ENCODE results near the gene IMPG1. TPM values are rescaled to one million over a fixed set of nuclear protein-coding genes. Genes with fewer than 3 reads are reported as not detected.

The IMPG1 gene
- total RNA-seq: not detected

GRCh38 chr6:76072562-76072961 lies at the start of gene IMPG1:
Gene IMPG1, minus strand, starts transcription at chr6:76072662. Its CDS starts 174 bp downstream, at chr6:76072488.
- no peaks in the 10 kb centered on the region for H3K27me3 ChIP-seq
- H3K9me3 ChIP-seq: peaks cover 0 to 5% (median 1%) of the 10 kb centered on the region in 4 donors
- DNase-seq (ENCODE audit: low spot score in 2 of 2): no peak
- TF ChIP-seq POLR2A (IDR thresholded peaks at IDR 0.05): no peak
- TF ChIP-seq EP300 (IDR thresholded peaks at IDR 0.05): no peak
- TF ChIP-seq CTCF (IDR thresholded peaks at IDR 0.05): no peak
- no peak within 1 kb of the TSS for H3K27ac ChIP-seq
- H3K4me1 ChIP-seq: no peaks in the 10 kb centered on the region
- no peaks in the 10 kb centered on the region for H3K36me3 ChIP-seq
- H3K4me3 ChIP-seq: no peak within 1 kb of the TSS

DNA sequence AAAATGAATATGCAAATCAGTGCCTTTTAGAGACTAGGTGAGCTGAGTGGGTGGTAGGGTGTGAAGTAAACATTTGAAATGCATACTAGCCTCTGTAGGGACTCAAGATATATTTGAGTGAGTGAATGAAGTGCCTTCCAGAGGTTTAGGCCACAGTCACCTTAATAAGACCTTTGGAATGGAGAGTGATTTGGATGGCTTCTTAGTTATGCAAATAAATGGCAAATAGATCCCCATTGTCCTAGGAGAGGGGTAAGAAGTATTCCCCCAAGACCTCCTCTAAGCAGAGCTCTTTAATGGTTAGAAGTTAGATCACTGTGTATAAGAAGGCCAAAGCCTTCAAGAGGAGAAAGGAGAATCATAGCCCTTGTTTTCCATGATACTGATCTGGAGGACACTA lies 47.8 kb upstream of the IMPG1 start:
- no peak overlapping the region for H3K27ac ChIP-seq
- no peak for TF ChIP-seq POLR2A (IDR thresholded peaks at IDR 0.05)
- TF ChIP-seq EP300 (IDR thresholded peaks at IDR 0.05): no peak
- TF ChIP-seq CTCF (IDR thresholded peaks at IDR 0.05): no peak
- no peak for DNase-seq (ENCODE audit: low spot score in 2 of 2)
- no peaks in the 10 kb centered on the region for H3K27me3 ChIP-seq
- H3K9me3 ChIP-seq: peaks cover 0 to 20% (median 0%) of the 10 kb centered on the region in 4 donors
- no peaks in the 10 kb centered on the region for H3K4me1 ChIP-seq
- no peak overlapping the region for H3K4me3 ChIP-seq
- no peaks in the 10 kb centered on the region for H3K36me3 ChIP-seq

- H3K9me3 ChIP-seq: peaks cover 0 to 5% (median 1%) of the 10 kb centered on the region in 4 donors
- no peaks in the 10 kb centered on the region for H3K4me1 ChIP-seq
- H3K27me3 ChIP-seq: no peaks in the 10 kb centered on the region
- H3K27ac ChIP-seq: no peak overlapping the region
- DNase-seq (ENCODE audit: low spot score in 2 of 2): no peak
- no peaks in the 10 kb centered on the region for H3K36me3 ChIP-seq
- no peak overlapping the region for H3K4me3 ChIP-seq
- TF ChIP-seq POLR2A (IDR thresholded peaks at IDR 0.05) (no peak), EP300 (IDR thresholded peaks at IDR 0.05) (no peak), CTCF (IDR thresholded peaks at IDR 0.05) (no peak)
Observed at GRCh38 chr6:76073281-76073680, 819 bp upstream of the IMPG1 start.

- Histone ChIP-seq H3K36me3 (no peaks in the 10 kb centered on the region), H3K4me1 (no peaks in the 10 kb centered on the region), H3K27me3 (no peaks in the 10 kb centered on the region), H3K9me3 (no peaks in the 10 kb centered on the region), H3K27ac (no peak overlapping the region), H3K4me3 (no peak overlapping the region)
- DNase-seq (ENCODE audit: low spot score in 2 of 2): no peak
- TF ChIP-seq POLR2A (IDR thresholded peaks at IDR 0.05) (no peak), EP300 (IDR thresholded peaks at IDR 0.05) (no peak), CTCF (IDR thresholded peaks at IDR 0.05) (no peak)
- WGBS, 2 donors: 45 to 55% methylated on average over 1 of the region's 1 CpG
Observed at GRCh38 chr6:76057469-76057868, 15.0 kb downstream of the IMPG1 start.

DNA sequence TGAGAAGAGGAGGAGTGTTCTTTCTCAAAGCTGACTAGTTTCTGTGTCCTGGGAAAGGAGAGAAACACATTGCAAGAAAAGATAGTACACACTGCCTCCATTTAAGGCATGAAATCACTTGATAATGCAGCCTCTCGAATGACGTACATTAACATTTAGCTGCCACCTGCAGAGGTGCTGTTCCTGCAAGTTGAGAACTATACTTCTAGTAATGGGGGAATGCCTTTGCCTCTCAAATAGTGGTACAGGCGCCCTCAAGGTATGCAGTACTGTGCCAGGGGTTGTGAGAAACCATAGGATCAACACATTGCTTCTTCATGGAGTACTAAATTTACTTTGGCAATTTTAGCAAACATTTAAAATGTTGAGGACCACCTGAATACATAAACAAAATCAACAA lies 20.1 kb downstream of the IMPG1 start:
- Histone ChIP-seq H3K27me3 (no peaks in the 10 kb centered on the region), H3K9me3 (no peaks in the 10 kb centered on the region), H3K4me1 (no peaks in the 10 kb centered on the region), H3K27ac (no peak overlapping the region), H3K36me3 (no peaks in the 10 kb centered on the region), H3K4me3 (no peak overlapping the region)
- TF ChIP-seq POLR2A (IDR thresholded peaks at IDR 0.05) (no peak), EP300 (IDR thresholded peaks at IDR 0.05) (no peak), CTCF (IDR thresholded peaks at IDR 0.05) (no peak)
- WGBS, 2 donors: 59 to 69% methylated on average over 3 of the region's 3 CpGs
- DNase-seq (ENCODE audit: low spot score in 2 of 2): no peak
